Activated T-helper 9 cell treated with anti-CD3 and anti-CD28 coated beads, Interleukin-2, amount 50 U/mL, for 16 hours (primary cell): Measurements from ENCODE around the gene SIM2.

Source experiments
- DNase-seq: peaks from one replicate; pipeline ENCODE4 v3.0.0-alpha.2; 2020; ENCODE audit warnings: low read depth

Gene SIM2

DNA sequence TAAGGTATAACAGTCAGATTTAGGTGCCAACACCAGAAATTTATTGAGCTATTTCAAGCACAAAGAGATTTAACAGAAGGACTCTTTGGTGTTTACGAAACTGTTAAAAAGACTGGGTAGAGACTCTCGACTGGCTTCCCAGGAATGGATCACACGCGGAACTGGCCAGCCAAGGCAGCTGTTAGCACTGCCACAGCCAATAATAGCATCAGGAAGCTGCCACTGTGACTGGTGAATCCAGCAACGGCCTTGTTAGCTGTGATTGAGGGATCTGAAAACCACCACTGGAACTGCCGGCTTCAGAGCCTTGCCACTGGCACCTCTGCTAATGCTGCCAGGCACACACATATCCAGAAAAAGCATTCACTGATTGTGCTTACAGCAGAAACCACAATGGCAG, 10.6 kb upstream of the SIM2 start:
- no peak for DNase-seq

DNA sequence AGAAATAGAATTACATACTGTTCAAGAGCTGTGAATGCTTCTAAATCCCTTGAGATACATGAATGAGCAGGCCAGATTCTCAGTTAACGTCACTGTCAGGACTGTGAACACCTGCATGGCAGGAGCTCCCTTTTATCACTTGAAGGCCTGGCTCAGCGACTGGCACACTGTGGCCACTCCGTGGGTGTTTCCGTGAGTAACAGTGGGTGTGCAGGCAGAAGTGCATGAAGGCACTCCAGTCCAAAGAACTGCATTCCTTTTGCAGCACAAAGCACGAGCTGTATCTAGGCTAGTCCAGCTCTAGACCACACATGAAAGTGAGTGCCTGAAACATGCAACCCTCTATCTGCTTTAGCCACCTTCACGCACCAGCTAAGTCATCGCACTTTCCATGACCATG, 9.6 kb upstream of the SIM2 start:
- DNase-seq = no peak

DNA sequence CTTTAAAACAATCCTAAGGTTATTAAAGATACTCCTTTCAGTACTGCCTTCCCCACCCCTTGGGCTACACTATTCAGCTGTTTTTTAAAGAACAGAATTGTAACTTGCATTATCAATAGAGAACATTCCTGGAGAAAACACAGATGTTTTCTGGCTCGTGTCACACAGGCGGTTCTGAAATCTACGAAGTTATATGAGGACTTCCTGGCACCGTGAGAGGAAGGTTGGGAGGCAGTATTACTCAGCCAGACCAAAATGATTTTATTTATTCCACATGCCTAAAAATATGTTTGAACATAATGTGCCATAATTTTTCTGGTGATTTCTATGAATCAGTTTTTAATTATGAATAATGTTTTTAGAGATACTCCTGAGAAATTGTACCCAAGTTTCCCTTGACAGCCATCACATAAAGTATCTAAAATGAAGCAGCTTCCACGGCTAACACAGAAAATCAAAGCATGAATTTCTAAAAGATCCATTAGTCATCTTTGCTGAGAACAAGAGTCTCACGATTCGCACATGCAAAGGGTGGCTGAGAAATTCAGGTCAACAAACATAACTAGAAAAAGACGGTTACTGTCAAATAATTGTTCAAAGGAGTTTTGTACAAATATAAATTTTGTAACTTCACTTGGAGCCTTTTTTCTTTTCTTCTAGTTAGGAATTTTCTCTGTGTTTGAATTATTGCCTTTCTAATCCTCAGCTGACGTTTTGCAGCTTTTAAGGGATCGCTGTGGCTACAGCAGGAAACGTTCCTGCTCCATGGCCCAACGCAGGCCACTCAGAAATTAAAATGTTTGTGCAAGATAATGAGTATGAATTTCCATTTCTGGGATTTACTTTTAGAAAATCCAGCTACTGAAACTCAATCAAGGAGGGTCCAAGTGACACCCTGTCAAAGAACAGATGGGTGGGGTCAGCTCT, 8.0 kb upstream of the SIM2 start:
- no peak for DNase-seq

GRCh38 chr21:36691555-36692041, 7.3 kb upstream of the SIM2 start:
- no peak for DNase-seq

- DNase-seq = no peak
Observed at GRCh38 chr21:36692114-36692834, 6.6 kb upstream of the SIM2 start.

GRCh38 chr21:36692835-36693488, 6.0 kb upstream of the SIM2 start:
- DNase-seq = no peak

GRCh38 chr21:36693489-36694030, 5.4 kb upstream of the SIM2 start:
- no peak for DNase-seq

- no peak for DNase-seq
Observed at GRCh38 chr21:36694031-36694515, 4.8 kb upstream of the SIM2 start.

- no peak for DNase-seq
Observed at GRCh38 chr21:36694593-36695282, 4.2 kb upstream of the SIM2 start.

- DNase-seq = no peak
Observed at GRCh38 chr21:36695283-36695634, 3.7 kb upstream of the SIM2 start.

DNA sequence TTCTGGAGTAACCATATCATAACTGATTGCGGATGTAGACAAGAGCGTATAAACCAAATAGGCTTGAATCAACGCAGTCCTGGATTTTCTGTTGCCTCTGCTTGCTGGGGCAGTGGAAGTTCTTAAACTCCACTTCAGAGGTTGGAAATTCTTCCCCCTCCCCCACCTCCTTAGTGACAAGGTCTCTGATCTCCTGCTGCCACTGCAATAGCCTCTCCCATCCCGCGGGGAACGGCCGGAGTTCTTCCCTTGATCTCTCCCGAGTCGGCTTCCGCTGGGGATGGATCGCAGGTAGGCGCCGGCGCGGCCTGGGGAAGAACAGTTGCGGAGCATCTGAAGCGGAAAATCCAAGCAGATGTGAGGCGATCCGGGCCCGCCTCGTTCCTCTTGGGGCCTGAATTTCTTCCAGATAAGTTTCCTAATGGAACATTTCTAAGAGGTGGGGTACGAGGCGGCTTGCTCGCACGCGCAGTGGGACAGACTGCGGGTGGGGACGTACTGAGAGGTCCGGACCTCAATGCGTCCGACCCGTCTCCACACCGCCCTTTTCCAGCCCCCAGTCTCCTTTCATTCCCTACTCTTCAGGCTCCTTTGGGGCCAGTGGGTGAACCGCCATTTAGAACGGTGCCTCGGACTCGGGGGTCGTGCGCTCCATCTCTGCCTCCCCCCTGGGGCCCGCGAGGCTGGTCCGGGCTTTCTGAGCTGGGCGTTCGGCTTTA, 3.1 kb upstream of the SIM2 start:
- DNase-seq = no peak

DNA sequence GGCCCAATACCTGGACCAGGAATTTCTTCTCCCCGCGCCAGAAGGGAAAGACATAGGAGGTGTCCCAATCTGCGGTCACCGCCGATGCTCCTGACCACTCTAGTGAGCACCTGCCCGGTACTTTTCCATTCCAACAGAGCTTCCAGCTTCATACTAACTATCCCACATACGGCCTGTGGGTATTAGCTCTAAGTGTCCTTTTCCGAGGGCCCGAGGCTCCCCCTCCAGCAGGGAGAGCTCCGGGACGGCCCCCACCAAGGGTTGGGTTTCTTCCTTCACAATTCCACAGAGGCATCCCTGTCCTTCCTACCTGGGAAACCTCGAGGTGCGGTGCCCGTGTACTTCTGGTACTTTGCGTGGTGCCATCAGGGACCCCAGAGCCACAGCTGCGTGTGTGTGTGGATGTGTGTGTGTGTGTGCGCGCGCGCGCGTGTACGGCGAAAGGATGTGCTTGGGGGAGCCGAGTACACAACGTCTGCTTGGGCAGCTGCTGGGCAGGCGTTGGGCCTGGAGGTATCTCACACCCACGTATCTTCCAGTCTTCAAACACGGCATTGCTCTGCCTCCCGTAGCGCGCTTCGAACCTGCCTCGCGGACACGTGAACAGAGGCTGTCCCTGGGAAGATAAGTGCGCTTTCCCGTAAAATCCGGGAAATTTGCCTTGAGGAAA, 2.4 kb upstream of the SIM2 start:
- DNase-seq = no peak

GRCh38 chr21:36697060-36697850, 1.7 kb upstream of the SIM2 start:
- no peak for DNase-seq

GRCh38 chr21:36697851-36698384, 997 bp upstream of the SIM2 start:
- no peak for DNase-seq

GRCh38 chr21:36698385-36698980, 432 bp upstream of the SIM2 start:
- DNase-seq = no peak

- no peak for DNase-seq
Observed at GRCh38 chr21:36699546-36700294, 805 bp downstream of the SIM2 start.

GRCh38 chr21:36700295-36700970, 1.5 kb downstream of the SIM2 start:
- no peak for DNase-seq
